RWPE2 (cell line): ENCODE measurements around the gene ABCA1.

ENCODE experiments used
- ATAC-seq: fragments of 200-7000 bp; cut with Tn5 transposase; 3 replicates; pipeline ENCODE4 v1.9.1; 2021; ENCODE audit warnings: low read depth
- DNase-seq: peaks from one replicate; pipeline ENCODE4 v3.0.0-alpha.2; 2020; ENCODE audit warnings: low spot score
- H3K27ac ChIP-seq: fragments of 450-650 bp; 2 replicates; pipeline ENCODE4 v1.5.1; 2017; ENCODE audit warnings: mild to moderate bottlenecking; ENCODE audit not compliant: poor library complexity, severe bottlenecking
- H3K27me3 ChIP-seq: fragments of 250-450 bp; sonication (Bioruptor Pico); 2 replicates; pipeline ENCODE4 v1.5.1; 2021; ENCODE audit warnings: mild to moderate bottlenecking, moderate library complexity; ENCODE audit not compliant: insufficient read depth, poor library complexity, severe bottlenecking
- H3K36me3 ChIP-seq: fragments of 250-450 bp; sonication (Bioruptor Pico); 2 replicates; pipeline ENCODE4 v1.5.1; 2020; ENCODE audit warnings: low read depth, mild to moderate bottlenecking, moderate library complexity
- H3K4me1 ChIP-seq: fragments of 250-450 bp; sonication (Bioruptor Pico); 2 replicates; pipeline ENCODE4 v1.5.1; 2021; ENCODE audit warnings: mild to moderate bottlenecking, moderate library complexity; ENCODE audit not compliant: insufficient read depth, poor library complexity, severe bottlenecking
- H3K4me3 ChIP-seq: fragments of 250-450 bp; sonication (Bioruptor Pico); 2 replicates; pipeline ENCODE4 v1.5.1; 2021; ENCODE audit warnings: mild to moderate bottlenecking, moderate library complexity; ENCODE audit not compliant: severe bottlenecking
- H3K9me3 ChIP-seq: fragments of 250-450 bp; sonication (Bioruptor Pico); 2 replicates; pipeline ENCODE4 v1.5.1; 2021; ENCODE audit warnings: mild to moderate bottlenecking, moderate library complexity; ENCODE audit not compliant: severe bottlenecking
- TF ChIP-seq, protein P1 (sequence below): fragments of 450-650 bp; IDR thresholded peaks from one replicate; pipeline ENCODE4 v1.5.1; 2017; ENCODE audit warnings: mild to moderate bottlenecking, moderate library complexity; ENCODE audit not compliant: poor library complexity, severe bottlenecking

The ABCA1 gene

DNA sequence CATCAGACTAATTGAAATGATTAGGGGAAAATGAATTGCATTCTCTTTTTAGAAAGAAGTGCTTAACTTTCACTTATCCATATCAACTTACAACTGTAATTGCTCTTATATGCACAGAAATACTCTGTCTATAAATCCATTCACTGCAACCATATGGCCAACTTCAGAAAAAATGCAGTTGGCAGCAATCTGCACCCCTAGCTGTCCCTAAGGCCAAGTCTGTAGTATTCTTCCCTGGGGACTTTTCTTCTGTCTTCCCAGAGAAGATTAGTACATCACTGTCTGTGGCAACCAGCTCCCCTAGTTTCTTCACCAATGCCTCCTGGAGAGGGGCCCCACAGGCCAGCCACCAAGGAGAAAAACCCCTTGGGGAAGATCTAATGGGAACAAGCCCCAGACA lies 45.4 kb downstream of the ABCA1 start:
- TF ChIP-seq, protein P1, sequence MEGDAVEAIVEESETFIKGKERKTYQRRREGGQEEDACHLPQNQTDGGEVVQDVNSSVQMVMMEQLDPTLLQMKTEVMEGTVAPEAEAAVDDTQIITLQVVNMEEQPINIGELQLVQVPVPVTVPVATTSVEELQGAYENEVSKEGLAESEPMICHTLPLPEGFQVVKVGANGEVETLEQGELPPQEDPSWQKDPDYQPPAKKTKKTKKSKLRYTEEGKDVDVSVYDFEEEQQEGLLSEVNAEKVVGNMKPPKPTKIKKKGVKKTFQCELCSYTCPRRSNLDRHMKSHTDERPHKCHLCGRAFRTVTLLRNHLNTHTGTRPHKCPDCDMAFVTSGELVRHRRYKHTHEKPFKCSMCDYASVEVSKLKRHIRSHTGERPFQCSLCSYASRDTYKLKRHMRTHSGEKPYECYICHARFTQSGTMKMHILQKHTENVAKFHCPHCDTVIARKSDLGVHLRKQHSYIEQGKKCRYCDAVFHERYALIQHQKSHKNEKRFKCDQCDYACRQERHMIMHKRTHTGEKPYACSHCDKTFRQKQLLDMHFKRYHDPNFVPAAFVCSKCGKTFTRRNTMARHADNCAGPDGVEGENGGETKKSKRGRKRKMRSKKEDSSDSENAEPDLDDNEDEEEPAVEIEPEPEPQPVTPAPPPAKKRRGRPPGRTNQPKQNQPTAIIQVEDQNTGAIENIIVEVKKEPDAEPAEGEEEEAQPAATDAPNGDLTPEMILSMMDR = no peak
- H3K27ac ChIP-seq = no peak overlapping the region
- H3K9me3 ChIP-seq = no peaks in the 10 kb centered on the region
- H3K4me1 ChIP-seq = no peaks in the 10 kb centered on the region
- H3K36me3 ChIP-seq = no peaks in the 10 kb centered on the region; the same call in 1 of the 2 replicates
- DNase-seq (no peak), ATAC-seq (no peak)
- no peak overlapping the region for H3K4me3 ChIP-seq
- H3K27me3 ChIP-seq = no peaks in the 10 kb centered on the region

DNA sequence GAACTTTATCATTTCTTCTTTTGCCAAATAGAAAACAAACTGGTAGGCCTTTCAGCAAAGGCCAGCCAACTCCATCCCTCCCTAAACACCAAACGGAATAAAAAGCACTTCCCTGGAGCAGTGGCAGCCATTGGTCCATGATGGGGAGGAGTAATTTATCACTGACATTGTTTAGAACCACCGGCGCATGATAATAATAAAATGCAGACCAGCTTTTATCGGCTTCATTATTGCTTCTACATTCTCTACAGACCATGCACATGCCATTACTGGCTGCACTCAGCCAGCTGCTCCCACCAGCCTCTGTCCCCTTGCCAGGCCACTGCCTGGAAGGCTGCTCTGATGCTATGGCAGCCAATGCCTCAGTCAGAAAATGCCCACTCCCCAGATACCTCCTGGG lies 45.9 kb downstream of the ABCA1 start:
- no peak for DNase-seq
- Histone ChIP-seq H3K36me3 (no peaks in the 10 kb centered on the region; the same call in 1 of the 2 replicates), H3K9me3 (no peaks in the 10 kb centered on the region), H3K27me3 (no peaks in the 10 kb centered on the region), H3K4me1 (no peaks in the 10 kb centered on the region), H3K4me3 (no peak overlapping the region), H3K27ac (no peak overlapping the region)
- TF ChIP-seq, protein P1 = no peak
- no peak for ATAC-seq

DNA sequence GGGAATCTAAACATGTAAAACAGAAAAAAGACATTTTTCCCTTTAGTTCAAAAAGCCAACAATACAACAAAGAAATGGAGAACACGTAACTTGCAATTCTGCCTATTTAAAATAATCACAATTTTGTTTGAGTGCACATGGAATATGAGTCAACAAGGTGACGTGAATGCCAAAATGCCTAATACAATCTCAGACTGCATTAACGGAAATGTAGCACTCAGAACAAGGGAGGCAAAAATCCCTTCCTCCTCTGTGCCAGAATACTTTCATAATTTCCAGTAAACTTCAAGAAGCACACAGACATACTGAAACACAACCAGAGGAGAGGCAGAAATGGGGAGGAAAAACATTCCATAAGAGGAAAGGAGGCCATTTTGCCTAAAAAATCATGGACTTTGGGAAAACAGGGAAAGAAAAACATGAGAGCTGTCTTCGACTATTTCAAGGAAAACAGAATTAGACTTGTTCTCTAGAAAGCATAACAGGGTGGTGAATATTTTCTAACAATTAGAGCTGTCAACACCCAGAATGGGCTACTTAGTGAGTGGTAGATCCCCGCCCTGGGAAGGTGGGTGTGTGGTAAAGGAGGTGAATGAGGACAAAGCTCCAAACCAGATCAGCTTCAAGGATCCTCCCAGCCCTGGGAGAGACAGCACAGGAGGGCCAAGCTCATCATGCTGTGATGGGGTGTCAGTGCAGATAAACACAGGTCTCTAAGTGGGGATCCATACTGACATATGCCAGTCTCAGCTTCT lies 48.2 kb downstream of the ABCA1 start:
- Histone ChIP-seq H3K9me3 (no peaks in the 10 kb centered on the region), H3K27ac (no peak overlapping the region), H3K27me3 (no peaks in the 10 kb centered on the region), H3K4me3 (no peak overlapping the region), H3K4me1 (no peaks in the 10 kb centered on the region), H3K36me3 (no peaks in the 10 kb centered on the region; the same call in 1 of the 2 replicates)
- DNase-seq (no peak), ATAC-seq (no peak)
- TF ChIP-seq, protein P1 = no peak

DNA sequence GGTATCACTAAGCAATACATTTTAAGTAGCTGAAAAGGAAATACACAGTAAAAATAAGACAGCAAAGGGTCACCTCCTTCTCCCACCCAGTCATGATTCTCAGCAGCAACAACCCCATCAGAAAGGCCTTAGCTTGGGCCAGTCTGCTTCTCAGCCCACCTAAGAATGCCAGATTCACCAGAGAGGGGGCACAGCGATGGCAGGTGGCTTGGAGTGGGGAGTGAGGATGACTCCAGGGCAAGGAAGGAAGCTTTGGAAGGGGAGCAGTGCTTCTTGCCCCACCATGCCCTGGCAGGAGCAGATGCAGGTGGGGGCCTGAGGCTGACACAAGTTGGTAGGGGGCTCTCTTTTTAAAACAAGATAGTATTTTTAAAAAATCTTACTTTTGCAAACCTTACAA lies 51.4 kb downstream of the ABCA1 start:
- Histone ChIP-seq H3K27ac (no peak overlapping the region), H3K27me3 (no peaks in the 10 kb centered on the region), H3K4me1 (peaks cover 24% of the 10 kb centered on the region), H3K4me3 (no peak overlapping the region), H3K9me3 (no peaks in the 10 kb centered on the region), H3K36me3 (no peaks in the 10 kb centered on the region; the same call in 1 of the 2 replicates)
- ATAC-seq = no peak
- TF ChIP-seq, protein P1 = no peak
- DNase-seq = no peak

DNA sequence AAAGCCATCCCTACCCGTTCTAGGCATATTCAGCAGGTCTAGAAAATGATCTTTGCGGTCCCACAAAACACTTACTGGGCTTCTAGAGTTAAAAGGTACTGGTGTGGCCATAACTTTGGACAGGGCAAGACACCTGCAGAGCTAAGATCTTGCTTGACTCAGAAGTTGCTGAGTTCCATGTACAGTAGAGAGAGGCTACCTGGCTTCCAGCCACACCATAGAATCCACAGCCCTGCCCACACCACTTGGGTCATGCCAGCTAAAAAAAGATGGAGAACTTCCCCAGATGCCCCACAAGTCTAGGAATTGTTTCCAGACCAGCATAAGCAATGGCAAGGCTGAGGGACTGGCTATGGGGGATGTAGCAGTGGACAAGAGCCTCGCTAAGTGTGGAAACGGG lies 52.1 kb downstream of the ABCA1 start:
- no peaks in the 10 kb centered on the region for H3K27me3 ChIP-seq
- H3K36me3 ChIP-seq = no peaks in the 10 kb centered on the region; the same call in 1 of the 2 replicates
- ATAC-seq = no peak
- TF ChIP-seq, protein P1 = no peak
- no peak overlapping the region for H3K4me3 ChIP-seq
- peaks cover 31% of the 10 kb centered on the region for H3K4me1 ChIP-seq
- H3K27ac ChIP-seq = peak overlapping the region; percentile 6
- DNase-seq = no peak
- H3K9me3 ChIP-seq = no peaks in the 10 kb centered on the region
